Hepatocyte (in vitro differentiated cells): Measurements from ENCODE around the gene SETD7. TPM values are rescaled to one million over a fixed set of nuclear protein-coding genes. Genes with fewer than 3 reads are reported as not detected.

Source experiments
- DNase-seq: peaks from one replicate; pipeline ENCODE4 v3.0.0-alpha.2; 2016; ENCODE audit warnings: low spot score
- H2AFZ ChIP-seq: fragments of 200-600 bp; sonication (generic); 2 replicates; pipeline ENCODE4 v1.6.0; 2016; ENCODE audit warnings: antibody characterized with exemption, mild to moderate bottlenecking
- H3K27ac ChIP-seq: fragments of 200-600 bp; sonication (generic); 2 replicates; pipeline ENCODE4 v1.5.1; 2016; ENCODE audit warnings: mild to moderate bottlenecking
- H3K27me3 ChIP-seq: fragments of 200-600 bp; sonication (generic); 2 replicates; pipeline ENCODE4 v1.6.1; 2016
- H3K36me3 ChIP-seq: fragments of 200-600 bp; sonication (generic); replicated peaks from 2 replicates; pipeline ENCODE4 v1.5.1; 2016; ENCODE audit warnings: low read depth; ENCODE audit not compliant: insufficient read depth
- H3K4me1 ChIP-seq: fragments of 200-600 bp; sonication (generic); 2 replicates; pipeline ENCODE4 v1.5.1; 2016; ENCODE audit warnings: mild to moderate bottlenecking, moderate library complexity; ENCODE audit not compliant: insufficient read depth
- H3K4me2 ChIP-seq: fragments of 200-600 bp; sonication (generic); 2 replicates; pipeline ENCODE4 v1.6.0; 2016
- H3K4me3 ChIP-seq: fragments of 200-600 bp; sonication (generic); 2 replicates; pipeline ENCODE4 v1.5.1; 2016; ENCODE audit warnings: mild to moderate bottlenecking
- H3K79me2 ChIP-seq: fragments of 200-600 bp; sonication (generic); 2 replicates; pipeline ENCODE4 v1.6.0; 2017; ENCODE audit warnings: mild to moderate bottlenecking
- H3K9me2 ChIP-seq: fragments of 200-600 bp; sonication (generic); replicated peaks from 2 replicates; pipeline ENCODE4 v1.6.0; 2017; ENCODE audit warnings: mild to moderate bottlenecking; ENCODE audit not compliant: insufficient read depth
- H3K9me3 ChIP-seq: fragments of 200-600 bp; sonication (generic); 2 replicates; pipeline ENCODE4 v1.5.1; 2016; ENCODE audit warnings: low read depth, mild to moderate bottlenecking
- H4K20me1 ChIP-seq: fragments of 200-600 bp; sonication (generic); 2 replicates; pipeline ENCODE4 v1.6.0; 2016; ENCODE audit warnings: mild to moderate bottlenecking; ENCODE audit not compliant: insufficient read depth, poor library complexity, severe bottlenecking
- EZH2 ChIP-seq: fragments of 200-600 bp; sonication (generic); IDR thresholded peaks from 2 replicates; pipeline ENCODE4 v1.6.1; 2016; ENCODE audit warnings: antibody characterized with exemption, mild to moderate bottlenecking, borderline replicate concordance
- EZH2phosphoT487 ChIP-seq: fragments of 200-600 bp; sonication (generic); IDR thresholded peaks from one replicate; pipeline ENCODE4 v1.6.1; 2018; ENCODE audit warnings: antibody characterized with exemption, mild to moderate bottlenecking, low read depth, moderate library complexity; ENCODE audit not compliant: unreplicated experiment, severe bottlenecking
- WGBS: methylation state at CpG from one replicate; pipeline ENCODE4 v1.1.6; 2016; ENCODE audit warnings: low lambda C conversion rate; ENCODE audit errors: missing lambda C conversion rate; 5-methylcytosine and 5-hydroxymethylcytosine counted together
- polyA plus RNA-seq: library from polyadenylated mRNA; unstranded; fragments of >200 nt; fragmentation: Nextera tagmentation; extraction: Ambion mirVana; gene quantifications from 2 replicates; pipeline ENCODE4 v1.2.1, GENCODE V29; 2016
- total RNA-seq: library from RNA; depleted of rRNA; stranded (reverse); fragments of >200 nt; gene quantifications from 2 replicates; pipeline ENCODE4 v1.2.3, GENCODE V29; 2014
- TF ChIP-seq, protein P1 (sequence below): fragments of 200-600 bp; sonication (generic); IDR thresholded peaks from 2 replicates; pipeline ENCODE4 v1.5.1; 2016; ENCODE audit warnings: antibody characterized with exemption, mild to moderate bottlenecking; ENCODE audit not compliant: poor library complexity

Gene SETD7
- total and polyA plus RNA-seq, 2 experiments from 2014 or later = 7.3 to 27.6 TPM

DNA sequence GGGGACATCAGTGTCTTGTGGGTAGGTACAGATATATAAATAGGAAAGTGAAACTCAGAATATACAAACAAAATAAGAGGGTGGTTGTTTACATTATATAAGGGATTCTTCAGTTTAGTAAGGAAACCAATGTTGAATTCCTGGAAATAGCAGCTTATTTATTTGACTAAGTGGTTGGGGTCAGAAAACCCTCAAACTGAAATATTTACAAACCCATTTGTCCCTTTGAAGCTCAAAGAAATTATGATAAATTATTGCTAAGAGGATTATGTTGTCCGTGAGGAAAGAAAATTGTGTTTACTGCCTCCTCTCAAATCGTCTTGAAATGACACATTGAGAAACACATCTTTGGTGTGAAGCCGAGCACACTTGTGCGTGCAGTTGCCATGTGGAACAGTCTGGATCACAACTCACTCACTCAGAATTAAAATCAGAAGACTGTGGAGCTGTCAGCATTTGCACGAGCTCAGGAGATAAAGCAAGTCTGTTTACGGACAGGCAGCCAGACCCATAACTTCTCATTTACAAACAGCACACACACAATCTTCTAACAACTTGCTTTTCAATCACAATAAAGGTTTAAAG is 46.8 kb upstream of the SETD7 start:
- no peak for DNase-seq
- no peaks in the 10 kb centered on the region for H3K9me2 ChIP-seq
- TF ChIP-seq EZH2 = no peak
- TF ChIP-seq EZH2phosphoT487 = no peak
- TF ChIP-seq, protein P1, sequence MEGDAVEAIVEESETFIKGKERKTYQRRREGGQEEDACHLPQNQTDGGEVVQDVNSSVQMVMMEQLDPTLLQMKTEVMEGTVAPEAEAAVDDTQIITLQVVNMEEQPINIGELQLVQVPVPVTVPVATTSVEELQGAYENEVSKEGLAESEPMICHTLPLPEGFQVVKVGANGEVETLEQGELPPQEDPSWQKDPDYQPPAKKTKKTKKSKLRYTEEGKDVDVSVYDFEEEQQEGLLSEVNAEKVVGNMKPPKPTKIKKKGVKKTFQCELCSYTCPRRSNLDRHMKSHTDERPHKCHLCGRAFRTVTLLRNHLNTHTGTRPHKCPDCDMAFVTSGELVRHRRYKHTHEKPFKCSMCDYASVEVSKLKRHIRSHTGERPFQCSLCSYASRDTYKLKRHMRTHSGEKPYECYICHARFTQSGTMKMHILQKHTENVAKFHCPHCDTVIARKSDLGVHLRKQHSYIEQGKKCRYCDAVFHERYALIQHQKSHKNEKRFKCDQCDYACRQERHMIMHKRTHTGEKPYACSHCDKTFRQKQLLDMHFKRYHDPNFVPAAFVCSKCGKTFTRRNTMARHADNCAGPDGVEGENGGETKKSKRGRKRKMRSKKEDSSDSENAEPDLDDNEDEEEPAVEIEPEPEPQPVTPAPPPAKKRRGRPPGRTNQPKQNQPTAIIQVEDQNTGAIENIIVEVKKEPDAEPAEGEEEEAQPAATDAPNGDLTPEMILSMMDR = no peak
- WGBS = 54% methylated on average over 6 of the region's 6 CpGs
- no peaks in the 10 kb centered on the region for H3K79me2 ChIP-seq
- H2AFZ ChIP-seq = no peak overlapping the region
- no peaks in the 10 kb centered on the region for H3K27me3 ChIP-seq
- H3K9me3 ChIP-seq = no peaks in the 10 kb centered on the region
- peak overlapping the region; percentile 14 for H3K27ac ChIP-seq
- H3K4me1 ChIP-seq = no peaks in the 10 kb centered on the region
- H3K36me3 ChIP-seq = no peaks in the 10 kb centered on the region
- no peak overlapping the region for H3K4me3 ChIP-seq
- H4K20me1 ChIP-seq = no peaks in the 10 kb centered on the region
- no peak overlapping the region for H3K4me2 ChIP-seq

DNA sequence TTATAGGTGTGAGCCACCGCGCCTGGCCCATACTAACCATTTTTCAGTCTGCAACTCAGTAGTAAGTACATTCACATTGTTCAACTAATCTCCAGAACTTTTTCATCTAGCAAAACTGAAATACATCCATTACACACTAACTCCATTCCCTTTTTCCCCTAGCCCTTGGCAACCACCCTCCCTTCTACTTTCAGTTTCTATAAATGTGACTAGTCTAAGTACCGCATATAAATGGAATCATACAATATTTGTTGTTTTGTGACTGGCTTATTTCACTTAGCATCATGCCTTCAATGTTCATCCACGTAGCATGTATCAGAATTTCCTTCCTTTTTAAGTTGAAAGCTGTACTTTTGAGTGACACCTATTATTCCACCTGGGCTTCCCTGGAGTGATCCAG is 44.6 kb upstream of the SETD7 start:
- Histone ChIP-seq H3K9me2 (no peaks in the 10 kb centered on the region), H3K79me2 (no peaks in the 10 kb centered on the region), H3K36me3 (no peaks in the 10 kb centered on the region), H3K4me3 (no peak overlapping the region), H3K4me1 (no peaks in the 10 kb centered on the region), H4K20me1 (no peaks in the 10 kb centered on the region), H3K27ac (no peak overlapping the region), H2AFZ (no peak overlapping the region), H3K9me3 (no peaks in the 10 kb centered on the region), H3K4me2 (no peak overlapping the region), H3K27me3 (no peaks in the 10 kb centered on the region)
- WGBS = 97% methylated on average over 4 of the region's 4 CpGs
- TF ChIP-seq EZH2 (no peak), EZH2phosphoT487 (no peak)
- TF ChIP-seq, protein P1 = no peak
- DNase-seq = no peak

DNA sequence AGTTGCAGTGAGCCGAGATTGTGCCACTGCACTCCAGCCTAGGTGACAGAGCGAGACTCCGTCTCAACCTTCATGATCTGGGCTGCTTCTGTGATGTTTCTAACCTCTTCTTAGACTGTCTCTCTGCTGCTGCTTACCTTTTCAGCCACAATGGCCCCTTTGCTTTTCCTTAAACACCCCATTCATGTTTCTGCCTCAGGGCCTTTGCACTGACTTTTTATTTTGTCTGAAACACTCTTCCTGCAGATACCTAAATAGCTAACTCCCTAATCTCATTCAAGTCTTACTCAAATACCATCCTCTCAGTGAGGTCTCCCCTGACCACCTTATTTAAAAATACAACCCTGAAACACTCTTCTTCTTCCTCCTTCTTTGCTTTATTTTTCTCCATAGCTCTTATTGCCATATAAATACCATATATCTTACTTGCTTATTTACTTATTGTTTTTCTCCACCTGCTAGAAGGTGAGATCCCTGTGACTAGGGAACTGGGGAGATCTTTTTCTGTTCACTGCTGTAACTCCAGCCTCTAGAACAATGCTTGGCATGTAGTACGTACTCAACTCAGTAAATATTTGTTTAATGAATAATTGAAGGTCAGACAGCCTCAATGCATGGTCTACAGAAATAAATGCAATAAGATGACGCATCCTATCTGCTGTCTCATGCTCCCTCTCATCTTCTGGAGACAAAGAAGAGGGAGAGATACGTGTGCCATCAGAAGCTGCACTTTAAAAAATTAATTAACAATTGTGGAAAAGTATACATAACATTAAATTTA is 43.8 kb upstream of the SETD7 start:
- no peak overlapping the region for H3K4me2 ChIP-seq
- H3K27ac ChIP-seq = no peak overlapping the region
- H3K4me3 ChIP-seq = no peak overlapping the region
- no peaks in the 10 kb centered on the region for H3K9me3 ChIP-seq
- TF ChIP-seq, protein P1 = no peak
- TF ChIP-seq EZH2 = no peak
- no peak for TF ChIP-seq EZH2phosphoT487
- H3K79me2 ChIP-seq = no peaks in the 10 kb centered on the region
- no peaks in the 10 kb centered on the region for H3K4me1 ChIP-seq
- no peak overlapping the region for H2AFZ ChIP-seq
- H3K9me2 ChIP-seq = no peaks in the 10 kb centered on the region
- no peaks in the 10 kb centered on the region for H4K20me1 ChIP-seq
- WGBS = 87% methylated on average over 6 of the region's 6 CpGs
- no peak for DNase-seq
- no peaks in the 10 kb centered on the region for H3K27me3 ChIP-seq
- H3K36me3 ChIP-seq = no peaks in the 10 kb centered on the region
